HCT116 (cell line): ENCODE measurements around the gene THG1L. TPM values are rescaled to one million over a fixed set of nuclear protein-coding genes. Genes with fewer than 3 reads are reported as not detected.
"Not testable (repeated sequence)": the region's sequence is repeated elsewhere in the genome, so short reads cannot be mapped to it uniquely, and the experiment has no call there.

Source experiments
- ATAC-seq: fragments of 200-7000 bp; cut with Tn5 transposase; 2 replicates; pipeline ENCODE4 v1.9.1; 2020; ENCODE audit warnings: mild to moderate bottlenecking, moderate library complexity
- BruUV-seq: library from RNA; stranded (reverse); fragments of 400-500 nt; replicated peaks from 2 replicates; lab custom pipeline; 2021; lab: Mats Ljungman, UMichigan
- CTCF ChIA-PET: fragments of 300-600 bp; sonication (Branson Sonifier 250); formaldehyde crosslinking; loops from one replicate; lab custom pipeline; 2021; ENCODE audit warnings: antibody characterized with exemption; lab: Charles Lee
- POLR2A ChIA-PET: fragments of 300-600, 350-600 bp; sonication (Branson Sonifier 250); formaldehyde crosslinking; loops from one replicate; lab custom pipeline; 2021; ENCODE audit warnings: antibody characterized with exemption; lab: Charles Lee
- RAD21 ChIA-PET, 2 experiments: fragments of 300-600 bp; sonication (Branson Sonifier 250); formaldehyde crosslinking; loops; one replicate each; lab custom pipeline; 2023; ENCODE audit warnings: low total read pairs in 2 of 2; ENCODE audit not compliant: uncharacterized antibody in 2 of 2, unreplicated experiment in 2 of 2, low non-redundant PET in 1 of 2; lab: Charles Lee
- DNase-seq: peaks from one replicate; pipeline ENCODE4 v3.0.0-alpha.2; 2010; ENCODE audit warnings: low read depth, low spot score
- H2AFZ ChIP-seq: fragments of 200-600 bp; shearing (Covaris generic), sonication (generic); 2 replicates; pipeline ENCODE4 v1.6.1; 2017; ENCODE audit warnings: low read depth, mixed run types, mixed read lengths, antibody characterized with exemption, low read length; ENCODE audit not compliant: poor library complexity, severe bottlenecking
- H3K27ac ChIP-seq: 2 replicates; pipeline ENCODE4 v1.5.1; 2012; ENCODE audit warnings: low read depth, low read length
- H3K27me3 ChIP-seq: fragments of 200-600 bp; sonication (generic); 2 replicates; pipeline ENCODE4 v1.6.1; 2016; ENCODE audit warnings: mixed run types, low read length, mixed read lengths; ENCODE audit not compliant: insufficient read depth
- H3K36me3 ChIP-seq, 2 experiments: fragments of 200-500 bp in 1 of 2; fragments of 200-600 bp in 1 of 2; sonication (Bioruptor generic) in 1 of 2; sonication (generic) in 1 of 2; 2 replicates each; pipeline versions ENCODE4 v1.5.1 to v1.6.1; 2014 to 2016; ENCODE audit warnings: low read length in 2 of 2, inconsistent platforms in 1 of 2, mixed read lengths in 1 of 2, mixed run types in 1 of 2; ENCODE audit not compliant: insufficient read depth in 2 of 2, control insufficient read depth in 1 of 2
- H3K4me1 ChIP-seq, 2 experiments: fragments of 200-600 bp in 1 of 2; sonication (generic) in 1 of 2; 2 replicates each; pipeline versions ENCODE4 v1.5.1 to v1.6.1; 2012 to 2017; ENCODE audit warnings: low read length in 2 of 2, inconsistent platforms in 1 of 2, mild to moderate bottlenecking in 1 of 2, mixed read lengths in 1 of 2, mixed run types in 1 of 2, moderate library complexity in 1 of 2; ENCODE audit not compliant: insufficient read depth in 2 of 2, control insufficient read depth in 1 of 2
- H3K4me2 ChIP-seq: fragments of 200-600 bp; sonication (generic); 2 replicates; pipeline ENCODE4 v1.6.1; 2017; ENCODE audit warnings: mixed run types, low read length, mixed read lengths
- H3K4me3 ChIP-seq, 2 experiments: fragments of 200-600 bp in 1 of 2; sonication (generic) in 1 of 2; replicated peaks in 1 of 2; 2 replicates each; pipeline ENCODE4 v1.5.1; 2011 to 2016; ENCODE audit warnings: low read length in 2 of 2, control low read depth in 1 of 2, low read depth in 1 of 2, mild to moderate bottlenecking in 1 of 2, mixed read lengths in 1 of 2, mixed run types in 1 of 2
- H3K79me2 ChIP-seq: fragments of 200-600 bp; sonication (generic); 2 replicates; pipeline ENCODE4 v1.6.1; 2017; ENCODE audit warnings: mild to moderate bottlenecking, mixed run types, low read length, moderate library complexity, mixed read lengths; ENCODE audit not compliant: insufficient read depth
- H3K9ac ChIP-seq: fragments of 200-600 bp; sonication (generic); 2 replicates; pipeline ENCODE4 v1.6.1; 2016; ENCODE audit warnings: low read length, mixed read lengths
- H3K9me2 ChIP-seq: fragments of 200-600 bp; sonication (generic), shearing (Covaris generic); 2 replicates; pipeline ENCODE4 v1.6.1; 2017; ENCODE audit warnings: mixed run types, mild to moderate bottlenecking, moderate library complexity; ENCODE audit not compliant: insufficient read depth
- H3K9me3 ChIP-seq, 2 experiments: fragments of 200-500 bp in 1 of 2; fragments of 200-600 bp in 1 of 2; sonication (Bioruptor generic) in 1 of 2; sonication (generic) in 1 of 2; 2 replicates each; pipeline ENCODE4 v1.6.1; 2014 to 2017; ENCODE audit warnings: low read length in 2 of 2, mixed read lengths in 2 of 2, inconsistent platforms in 1 of 2, low read depth in 1 of 2, mild to moderate bottlenecking in 1 of 2, mixed run types in 1 of 2, moderate library complexity in 1 of 2; ENCODE audit not compliant: control insufficient read depth in 1 of 2, insufficient read depth in 1 of 2
- H4K20me1 ChIP-seq: fragments of 200-600 bp; sonication (generic), shearing (Covaris generic); 2 replicates; pipeline ENCODE4 v1.6.1; 2017; ENCODE audit warnings: mixed run types, mild to moderate bottlenecking, moderate library complexity; ENCODE audit not compliant: insufficient read depth
- EGR1 ChIP-seq: IDR thresholded peaks from 2 replicates; pipeline ENCODE4 v1.6.1; 2012; ENCODE audit warnings: low read depth
- EZH2phosphoT487 ChIP-seq: fragments of 200-600 bp; IDR thresholded peaks from 2 replicates; pipeline ENCODE4 v1.6.1; 2018; ENCODE audit warnings: antibody characterized with exemption, borderline replicate concordance
- POLR2A ChIP-seq: IDR thresholded peaks from 2 replicates; pipeline ENCODE4 v1.7.0; 2011; ENCODE audit warnings: borderline replicate concordance; ENCODE audit not compliant: insufficient read depth, insufficient read length; ENCODE audit errors: extremely low read depth
- RAD21 ChIP-seq: IDR thresholded peaks from 2 replicates; pipeline ENCODE4 v1.6.1; 2012; ENCODE audit warnings: low read depth, mild to moderate bottlenecking
- SRF ChIP-seq: IDR thresholded peaks from 2 replicates; pipeline ENCODE4 v1.6.1; 2012; ENCODE audit warnings: low read depth
- TCF7L2 ChIP-seq: IDR thresholded peaks from 2 replicates; pipeline ENCODE4 v1.7.0; 2011; ENCODE audit warnings: borderline replicate concordance, inconsistent platforms; ENCODE audit not compliant: insufficient read depth, insufficient read length; ENCODE audit errors: extremely low read depth
- YY1 ChIP-seq: IDR thresholded peaks from 2 replicates; pipeline ENCODE4 v1.6.1; 2011; ENCODE audit warnings: low read length, low read depth, moderate library complexity, mild to moderate bottlenecking; ENCODE audit not compliant: insufficient replicate concordance; ENCODE audit errors: extremely low read depth
- intact Hi-C: fragments of 100-400 bp; cut with micrococcal nuclease; formaldehyde crosslinking; loops from 2 replicates; pipeline ENCODE4 v1.10.0; 2022
- total RNA-seq: library from RNA; stranded (reverse); gene quantifications from one replicate; pipeline ENCODE4 v1.2.1, GENCODE V29; 2021; ENCODE audit not compliant: unreplicated experiment

THG1L gene
- total RNA-seq, 1 experiment from 2014 or later: 33.9 TPM

GRCh38 chr5:157696154-157696553 lies 35.1 kb upstream of the THG1L start:
- H3K4me1 ChIP-seq, H3K36me3 ChIP-seq, BruUV-seq, H3K9me2 ChIP-seq, RAD21 ChIA-PET, H4K20me1 ChIP-seq, CTCF ChIA-PET, intact Hi-C loops, H3K79me2 ChIP-seq, DNase-seq, H3K9me3 ChIP-seq, H3K4me3 ChIP-seq, H3K4me2 ChIP-seq, H3K9ac ChIP-seq, H3K27me3 ChIP-seq, ATAC-seq, POLR2A ChIA-PET, H3K27ac ChIP-seq, H2AFZ ChIP-seq: not testable (repeated sequence)

- intact Hi-C loops, H3K4me3 ChIP-seq, H3K27ac ChIP-seq, H3K79me2 ChIP-seq, H3K27me3 ChIP-seq, H3K9me3 ChIP-seq, H3K4me2 ChIP-seq, RAD21 ChIA-PET, ATAC-seq, H3K36me3 ChIP-seq, DNase-seq, H3K9me2 ChIP-seq, CTCF ChIA-PET, H3K4me1 ChIP-seq, H4K20me1 ChIP-seq, BruUV-seq, POLR2A ChIA-PET, H2AFZ ChIP-seq, H3K9ac ChIP-seq: not testable (repeated sequence)
These were observed 32.5 kb upstream of the THG1L start for GRCh38 chr5:157698674-157699073.

- no TSS peak for BruUV-seq
- H3K27me3 ChIP-seq: no peaks in the 10 kb centered on the region
- H3K36me3 ChIP-seq: no peaks in the 10 kb centered on the region
- H2AFZ ChIP-seq: no peak overlapping the region
- no peak overlapping the region for H3K9ac ChIP-seq
- ChIA-PET CTCF (no interaction called here), POLR2A (no interaction called here), RAD21 (no interaction called here)
- H3K9me2 ChIP-seq: no peaks in the 10 kb centered on the region
- no peaks in the 10 kb centered on the region for H3K4me1 ChIP-seq
- no peaks in the 10 kb centered on the region for H3K9me3 ChIP-seq
- TF ChIP-seq TCF7L2 (no peak), EZH2phosphoT487 (no peak), EGR1 (no peak), POLR2A (no peak), RAD21 (no peak), SRF (no peak), YY1 (no peak)
- no peak overlapping the region for H3K27ac ChIP-seq
- no peak for DNase-seq
- no peak for ATAC-seq
- intact Hi-C loops: no loop called here
- no peaks in the 10 kb centered on the region for H4K20me1 ChIP-seq
- H3K4me3 ChIP-seq: no peak overlapping the region
- H3K4me2 ChIP-seq: no peak overlapping the region
- H3K79me2 ChIP-seq: no peaks in the 10 kb centered on the region
These were observed 27.5 kb upstream of the THG1L start for GRCh38 chr5:157703736-157704135.
